HEK293 (cell line): ENCODE measurements around the gene NANOS1.

Experiments
- EGR2 ChIP-seq: fragments of 450-650 bp; formaldehyde crosslinking; IDR thresholded peaks from 2 replicates; pipeline ENCODE4 v1.5.1; 2016; ENCODE audit warnings: low read depth, missing biosample characterization, missing genetic modification characterization
- ELK4 ChIP-seq: IDR thresholded peaks from 2 replicates; pipeline ENCODE4 v1.6.1; 2011; ENCODE audit warnings: mild to moderate bottlenecking, low read depth, low read length, borderline replicate concordance
- GLIS2 ChIP-seq: fragments of 450-650 bp; formaldehyde crosslinking; IDR thresholded peaks from 2 replicates; pipeline ENCODE4 v1.5.1; 2016; ENCODE audit warnings: missing biosample characterization, missing genetic modification characterization
- KLF1 ChIP-seq: fragments of 450-650 bp; formaldehyde crosslinking; IDR thresholded peaks from 2 replicates; pipeline ENCODE4 v1.5.1; 2016; ENCODE audit warnings: missing biosample characterization, missing genetic modification characterization
- KLF10 ChIP-seq: fragments of 450-650 bp; IDR thresholded peaks from 2 replicates; pipeline ENCODE4 v1.5.1; 2018; ENCODE audit warnings: missing biosample characterization, mild to moderate bottlenecking, missing genetic modification characterization
- KLF8 ChIP-seq: fragments of 450-650 bp; formaldehyde crosslinking; IDR thresholded peaks from 2 replicates; pipeline ENCODE4 v1.5.1; 2016; ENCODE audit warnings: missing biosample characterization, missing genetic modification characterization
- KLF9 ChIP-seq: fragments of 450-650 bp; formaldehyde crosslinking; IDR thresholded peaks from 2 replicates; pipeline ENCODE4 v1.5.1; 2016; ENCODE audit warnings: missing biosample characterization, missing genetic modification characterization, low read depth
- OVOL3 ChIP-seq: fragments of 450-650 bp; formaldehyde crosslinking; IDR thresholded peaks from 2 replicates; pipeline ENCODE4 v1.5.1; 2016; ENCODE audit warnings: missing biosample characterization, missing genetic modification characterization
- PATZ1 ChIP-seq: fragments of 450-650 bp; formaldehyde crosslinking; IDR thresholded peaks from 2 replicates; pipeline ENCODE4 v1.5.1; 2016; ENCODE audit warnings: missing biosample characterization, missing genetic modification characterization
- SP2 ChIP-seq: fragments of 450-650 bp; formaldehyde crosslinking; IDR thresholded peaks from 2 replicates; pipeline ENCODE4 v1.5.1; 2016; ENCODE audit warnings: missing biosample characterization, missing genetic modification characterization
- TRIM28 ChIP-seq: IDR thresholded peaks from 2 replicates; pipeline ENCODE4 v1.6.1; 2011; ENCODE audit warnings: low read length, control low read depth, borderline replicate concordance
- YY1 ChIP-seq: fragments of 450-650 bp; formaldehyde crosslinking; IDR thresholded peaks from 2 replicates; pipeline ENCODE4 v1.5.1; 2018; ENCODE audit warnings: missing biosample characterization, missing genetic modification characterization
- ZBTB20 ChIP-seq: fragments of 450-650 bp; formaldehyde crosslinking; IDR thresholded peaks from 2 replicates; pipeline ENCODE4 v1.5.1; 2016; ENCODE audit warnings: missing biosample characterization, missing genetic modification characterization
- ZBTB26 ChIP-seq: fragments of 450-650 bp; formaldehyde crosslinking; optimal IDR thresholded peaks from 2 replicates; pipeline ENCODE3; 2016; ENCODE audit warnings: missing biosample characterization, mild to moderate bottlenecking, missing genetic modification characterization
- ZBTB7A ChIP-seq: fragments of 450-650 bp; formaldehyde crosslinking; IDR thresholded peaks from 2 replicates; pipeline ENCODE4 v1.5.1; 2016; ENCODE audit warnings: low read depth, missing biosample characterization, missing genetic modification characterization
- ZNF202 ChIP-seq: fragments of 450-650 bp; formaldehyde crosslinking; IDR thresholded peaks from 2 replicates; pipeline ENCODE4 v1.5.1; 2016; ENCODE audit warnings: missing biosample characterization, missing genetic modification characterization, borderline replicate concordance
- ZNF274 ChIP-seq, 2 experiments: fragments of 200-500 bp in 1 of 2; fragments of 450-650 bp in 1 of 2; sonication (Bioruptor generic) in 1 of 2; formaldehyde crosslinking in 1 of 2; IDR thresholded peaks; 2 replicates each; pipeline versions ENCODE4 v1.5.1 to v1.6.1; 2014 to 2016; ENCODE audit warnings: borderline replicate concordance in 1 of 2, inconsistent platforms in 1 of 2, low read length in 1 of 2, missing biosample characterization in 1 of 2, missing genetic modification characterization in 1 of 2
- ZNF341 ChIP-seq: fragments of 450-650 bp; formaldehyde crosslinking; IDR thresholded peaks from 2 replicates; pipeline ENCODE4; 2016; ENCODE audit warnings: low read depth, missing biosample characterization, missing genetic modification characterization
- ZNF37A ChIP-seq: fragments of 450-650 bp; IDR thresholded peaks from 2 replicates; pipeline ENCODE4 v1.5.1; 2018; ENCODE audit warnings: missing biosample characterization, missing genetic modification characterization
- ZNF473 ChIP-seq: fragments of 450-650 bp; formaldehyde crosslinking; IDR thresholded peaks from 2 replicates; pipeline ENCODE4 v1.5.1; 2017; ENCODE audit warnings: missing biosample characterization, missing genetic modification characterization
- ZNF558 ChIP-seq: fragments of 450-650 bp; formaldehyde crosslinking; IDR thresholded peaks from 2 replicates; pipeline ENCODE4 v1.5.1; 2016; ENCODE audit warnings: missing biosample characterization, missing genetic modification characterization
- ZNF561 ChIP-seq: fragments of 450-650 bp; IDR thresholded peaks from 2 replicates; pipeline ENCODE4 v1.5.1; 2018; ENCODE audit warnings: missing biosample characterization, missing genetic modification characterization, borderline replicate concordance
- ZNF610 ChIP-seq: fragments of 450-650 bp; formaldehyde crosslinking; IDR thresholded peaks from 2 replicates; pipeline ENCODE4 v1.5.1; 2016; ENCODE audit warnings: missing biosample characterization, missing genetic modification characterization, borderline replicate concordance
- ZNF658 ChIP-seq: fragments of 450-650 bp; formaldehyde crosslinking; IDR thresholded peaks from 2 replicates; pipeline ENCODE4; 2016; ENCODE audit warnings: missing biosample characterization, missing genetic modification characterization
- ZNF692 ChIP-seq: fragments of 450-650 bp; formaldehyde crosslinking; IDR thresholded peaks from 2 replicates; pipeline ENCODE4 v1.5.1; 2016; ENCODE audit warnings: missing biosample characterization, missing genetic modification characterization
- ZNF704 ChIP-seq: fragments of 450-650 bp; formaldehyde crosslinking; IDR thresholded peaks from 2 replicates; pipeline ENCODE4 v1.5.1; 2016; ENCODE audit warnings: missing biosample characterization, missing genetic modification characterization
- ZNF792 ChIP-seq: fragments of 450-650 bp; formaldehyde crosslinking; IDR thresholded peaks from 2 replicates; pipeline ENCODE4 v1.5.1; 2016; ENCODE audit warnings: missing biosample characterization, missing genetic modification characterization
- ZSCAN16 ChIP-seq: fragments of 450-650 bp; formaldehyde crosslinking; IDR thresholded peaks from 2 replicates; pipeline ENCODE4 v1.5.1; 2016; ENCODE audit warnings: missing biosample characterization, missing genetic modification characterization
- ZSCAN4 ChIP-seq: fragments of 450-650 bp; formaldehyde crosslinking; IDR thresholded peaks from 2 replicates; pipeline ENCODE4 v1.5.1; 2017; ENCODE audit warnings: missing biosample characterization, missing genetic modification characterization
- ZSCAN5A ChIP-seq: fragments of 450-650 bp; formaldehyde crosslinking; IDR thresholded peaks from 2 replicates; pipeline ENCODE4 v1.5.1; 2016; ENCODE audit warnings: missing biosample characterization, missing genetic modification characterization

Gene NANOS1

GRCh38 chr10:119028900-119029612 lies 458 bp upstream of the NANOS1 start (continued):
- TF ChIP-seq ZSCAN4 (tag by site-specific recombination) = no peak
- TF ChIP-seq ZNF792 (tag by site-specific recombination) = no peak
- peak; percentile 53; the same call in 1 of the 2 replicates for TF ChIP-seq KLF9 (tag by site-specific recombination)
- TF ChIP-seq TRIM28 = no peak
- no peak for TF ChIP-seq ZNF202 (tag by site-specific recombination)
- peak; percentile 47; the same call in 1 of the 2 replicates for TF ChIP-seq ZBTB7A (tag by site-specific recombination)
- no peak; the same call in 1 of the 2 replicates for TF ChIP-seq ZBTB20
- TF ChIP-seq PATZ1 = peak; percentile 80
- TF ChIP-seq ZBTB26 = peak; percentile 11
- no peak for TF ChIP-seq ZNF704
- TF ChIP-seq ZNF561 (tag by site-specific recombination) = peak; percentile 67
- TF ChIP-seq KLF10 = peak; percentile 72; the same call in 1 of the 2 replicates
- TF ChIP-seq ZNF692 (tag by site-specific recombination) = peak; percentile 84
- peak; percentile 36; the same call in 1 of the 2 replicates for TF ChIP-seq ZNF341 (tag by site-specific recombination)
- peak; percentile 80 for TF ChIP-seq SP2 (tag by site-specific recombination)
- no peak for TF ChIP-seq ZNF37A (tag by site-specific recombination)
- no peak for TF ChIP-seq ZNF658
- TF ChIP-seq ZNF473 = no peak
- peak; percentile 56 for TF ChIP-seq KLF1 (tag by site-specific recombination)
- TF ChIP-seq ZNF610 (tag by site-specific recombination) = no peak
- no peak for TF ChIP-seq YY1
- TF ChIP-seq ZSCAN5A (tag by site-specific recombination) = no peak
- TF ChIP-seq OVOL3 (tag by site-specific recombination) = no peak
- TF ChIP-seq GLIS2 (tag by site-specific recombination) = peak; percentile 76
- TF ChIP-seq EGR2 (tag by site-specific recombination) = 0 out of 2 replicates have a peak, but pooled peaks have one; percentile 7
- no peak for TF ChIP-seq ELK4
- no peak for TF ChIP-seq ZNF558 (tag by site-specific recombination)
- no peak for TF ChIP-seq ZSCAN16 (tag by site-specific recombination)
- TF ChIP-seq ZNF274 (IDR thresholded peaks at IDR 0.05; ENCODE audit: low read length) = no peak
- no peak for TF ChIP-seq ZNF274 (tag by site-specific recombination; IDR thresholded peaks at IDR 0.05; ENCODE audit: borderline replicate concordance)
- TF ChIP-seq KLF8 (tag by site-specific recombination) = 0 out of 2 replicates have a peak, but pooled peaks have one; percentile 34
